Right atrium auricular region (tissue), 2 donors: ENCODE data around the gene FAM124A. TPM values are rescaled to one million over a fixed set of nuclear protein-coding genes. Genes with fewer than 3 reads are reported as not detected.

Experiments
- DNase-seq: peaks from one replicate; pipeline ENCODE4 v3.0.0-alpha.2; 2019; ENCODE audit warnings: low spot score
- H3K27ac ChIP-seq, 2 donors: fragments of 200-600 bp; sonication (generic); 1 replicate in 1 of 2; 2 replicates in 1 of 2; pipeline ENCODE4 v1.5.1; 2016 to 2019
- H3K27me3 ChIP-seq, 2 donors: fragments of 200-600 bp; sonication (generic); one replicate each; pipeline versions ENCODE4 v1.5.1 to v1.6.0; 2017 to 2019
- H3K36me3 ChIP-seq: fragments of 200-600 bp; sonication (generic); one replicate; pipeline ENCODE4 v1.5.1; 2016
- H3K4me1 ChIP-seq, 2 donors: fragments of 200-600 bp; sonication (generic); one replicate each; pipeline versions ENCODE4 v1.5.1 to v1.6.0; 2017 to 2019
- H3K4me3 ChIP-seq, 2 donors: fragments of 200-600 bp; sonication (generic); 1 replicate in 1 of 2; 2 replicates in 1 of 2; pipeline ENCODE4 v1.5.1; 2017 to 2019; ENCODE audit warnings: mild to moderate bottlenecking in 1 of 2, moderate library complexity in 1 of 2
- H3K9me3 ChIP-seq, 2 donors: fragments of 200-600 bp; sonication (generic); one replicate each; pipeline ENCODE4 v1.5.1; 2019
- total RNA-seq, 2 donors: library from RNA; depleted of rRNA; stranded (reverse); fragments of >200 nt; gene quantifications; one replicate each; pipeline ENCODE4 v1.1.0, GENCODE V29; 2016
- TF ChIP-seq, protein P1 (sequence below), 2 donors: fragments of 200-600 bp; sonication (generic); IDR thresholded peaks; one replicate each; pipeline ENCODE4 v1.5.1; 2019; ENCODE audit warnings: antibody characterized with exemption in 2 of 2

Gene FAM124A
- total RNA-seq, 2 donors from 2014 or later, result 8.0 to 8.6 TPM

DNA sequence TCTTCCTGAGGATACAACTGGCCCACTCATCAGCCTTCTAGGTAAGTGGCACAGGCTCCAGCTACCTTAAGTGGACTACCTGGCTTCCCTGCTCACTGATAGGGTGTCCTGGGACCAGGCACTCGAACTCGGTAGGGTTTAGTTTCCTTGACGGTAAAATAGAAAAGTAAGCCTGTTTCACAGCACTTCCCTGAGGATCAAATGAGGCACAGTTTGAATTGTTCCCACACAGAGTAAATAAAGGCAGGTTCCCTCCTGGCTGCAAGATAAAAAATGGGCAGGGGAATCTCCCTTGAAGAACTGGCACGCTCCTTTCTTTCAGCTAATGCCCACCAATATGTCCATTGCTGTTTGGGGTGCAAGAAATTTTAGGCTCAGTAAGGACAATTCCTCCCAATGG, 1.1 kb upstream of the FAM124A start:
- Histone ChIP-seq H3K4me1 (peaks cover 0 to 17% of the 10 kb centered on the region in 2 donors), H3K27ac (no peak overlapping the region), H3K27me3 (no peaks in the 10 kb centered on the region), H3K4me3 (no peak overlapping the region), H3K36me3 (no peaks in the 10 kb centered on the region), H3K9me3 (no peaks in the 10 kb centered on the region)
- DNase-seq, result no peak
- TF ChIP-seq, protein P1, sequence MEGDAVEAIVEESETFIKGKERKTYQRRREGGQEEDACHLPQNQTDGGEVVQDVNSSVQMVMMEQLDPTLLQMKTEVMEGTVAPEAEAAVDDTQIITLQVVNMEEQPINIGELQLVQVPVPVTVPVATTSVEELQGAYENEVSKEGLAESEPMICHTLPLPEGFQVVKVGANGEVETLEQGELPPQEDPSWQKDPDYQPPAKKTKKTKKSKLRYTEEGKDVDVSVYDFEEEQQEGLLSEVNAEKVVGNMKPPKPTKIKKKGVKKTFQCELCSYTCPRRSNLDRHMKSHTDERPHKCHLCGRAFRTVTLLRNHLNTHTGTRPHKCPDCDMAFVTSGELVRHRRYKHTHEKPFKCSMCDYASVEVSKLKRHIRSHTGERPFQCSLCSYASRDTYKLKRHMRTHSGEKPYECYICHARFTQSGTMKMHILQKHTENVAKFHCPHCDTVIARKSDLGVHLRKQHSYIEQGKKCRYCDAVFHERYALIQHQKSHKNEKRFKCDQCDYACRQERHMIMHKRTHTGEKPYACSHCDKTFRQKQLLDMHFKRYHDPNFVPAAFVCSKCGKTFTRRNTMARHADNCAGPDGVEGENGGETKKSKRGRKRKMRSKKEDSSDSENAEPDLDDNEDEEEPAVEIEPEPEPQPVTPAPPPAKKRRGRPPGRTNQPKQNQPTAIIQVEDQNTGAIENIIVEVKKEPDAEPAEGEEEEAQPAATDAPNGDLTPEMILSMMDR (IDR thresholded peaks at IDR 0.05), result no peak

DNA sequence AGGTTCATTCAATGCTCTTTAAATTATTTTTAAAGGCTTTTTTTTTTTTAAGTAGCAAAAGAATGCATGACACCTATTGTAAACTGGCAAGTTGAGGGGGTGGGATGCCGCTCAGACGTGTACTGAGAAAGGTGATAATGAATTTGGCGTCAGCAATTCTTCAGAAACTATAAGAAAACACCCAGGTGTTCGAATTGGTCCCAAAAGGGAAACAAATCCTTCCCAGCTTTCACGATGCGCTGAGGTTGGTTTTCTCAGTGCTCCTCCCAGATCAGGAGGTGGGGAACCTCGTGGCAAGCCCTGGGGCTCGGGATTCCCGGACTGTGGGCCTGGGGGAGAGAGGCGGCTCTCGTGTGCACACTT, 543 bp upstream of the FAM124A start:
- H3K27me3 ChIP-seq, result no peaks in the 10 kb centered on the region
- TF ChIP-seq, protein P1 (IDR thresholded peaks at IDR 0.05), result no peak
- H3K36me3 ChIP-seq, result no peaks in the 10 kb centered on the region
- H3K4me1 ChIP-seq, result peaks cover 0 to 17% of the 10 kb centered on the region in 2 donors
- no peak overlapping the region for H3K27ac ChIP-seq
- H3K9me3 ChIP-seq, result no peaks in the 10 kb centered on the region
- DNase-seq, result no peak
- H3K4me3 ChIP-seq, result peak overlapping the region; percentile 92 to 93

DNA sequence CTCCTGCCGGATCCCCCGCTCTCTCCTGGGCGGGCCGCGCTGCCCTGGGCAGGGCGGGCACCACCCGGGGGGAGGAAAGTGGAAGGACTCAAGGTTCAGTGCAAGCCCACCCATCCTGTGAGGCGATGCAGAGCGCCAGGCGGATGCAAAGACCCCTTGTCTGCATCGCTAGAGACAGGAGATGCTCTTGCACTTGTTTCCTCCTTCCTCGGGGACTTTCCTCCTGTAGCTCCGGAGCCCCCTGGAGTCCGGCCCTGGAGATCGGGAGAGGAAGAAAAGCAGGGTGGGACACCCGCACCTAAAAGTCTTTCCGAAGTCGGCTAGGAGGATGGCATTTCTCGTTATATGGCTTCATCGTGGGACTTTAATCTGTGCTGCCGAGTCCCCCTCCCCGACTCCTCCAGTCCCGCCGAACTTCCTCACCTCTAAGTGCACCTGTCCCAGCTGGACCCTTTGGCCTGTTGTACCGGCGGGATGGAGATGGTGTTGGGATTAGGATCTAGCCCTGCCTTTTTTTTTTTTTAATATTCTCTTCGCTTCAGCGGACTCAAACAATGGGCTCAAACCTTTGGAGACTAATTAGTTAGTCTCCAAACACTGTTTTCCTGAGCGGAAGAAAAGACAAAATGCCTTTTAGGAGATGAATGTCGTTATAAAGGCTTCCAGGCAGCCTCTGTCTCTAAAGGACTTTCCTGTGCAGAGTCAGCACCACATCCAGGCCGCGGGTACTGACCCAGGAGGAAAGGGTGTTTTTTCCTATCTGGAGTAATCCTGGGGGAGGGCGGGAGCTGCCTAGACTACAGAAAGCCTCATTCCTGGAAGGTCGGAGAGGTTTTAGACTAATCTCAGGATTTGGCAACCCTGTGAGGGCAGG, 725 bp downstream of the FAM124A start:
- no peaks in the 10 kb centered on the region for H3K9me3 ChIP-seq
- no peaks in the 10 kb centered on the region for H3K27me3 ChIP-seq
- TF ChIP-seq, protein P1 (IDR thresholded peaks at IDR 0.05), result no peak
- H3K36me3 ChIP-seq, result no peaks in the 10 kb centered on the region
- H3K4me1 ChIP-seq, result peaks cover 0 to 17% of the 10 kb centered on the region in 2 donors
- no peak for DNase-seq
- H3K27ac ChIP-seq, result peak overlapping the region; percentile 79 to 80
- peak overlapping the region; percentile 92 to 93 for H3K4me3 ChIP-seq

DNA sequence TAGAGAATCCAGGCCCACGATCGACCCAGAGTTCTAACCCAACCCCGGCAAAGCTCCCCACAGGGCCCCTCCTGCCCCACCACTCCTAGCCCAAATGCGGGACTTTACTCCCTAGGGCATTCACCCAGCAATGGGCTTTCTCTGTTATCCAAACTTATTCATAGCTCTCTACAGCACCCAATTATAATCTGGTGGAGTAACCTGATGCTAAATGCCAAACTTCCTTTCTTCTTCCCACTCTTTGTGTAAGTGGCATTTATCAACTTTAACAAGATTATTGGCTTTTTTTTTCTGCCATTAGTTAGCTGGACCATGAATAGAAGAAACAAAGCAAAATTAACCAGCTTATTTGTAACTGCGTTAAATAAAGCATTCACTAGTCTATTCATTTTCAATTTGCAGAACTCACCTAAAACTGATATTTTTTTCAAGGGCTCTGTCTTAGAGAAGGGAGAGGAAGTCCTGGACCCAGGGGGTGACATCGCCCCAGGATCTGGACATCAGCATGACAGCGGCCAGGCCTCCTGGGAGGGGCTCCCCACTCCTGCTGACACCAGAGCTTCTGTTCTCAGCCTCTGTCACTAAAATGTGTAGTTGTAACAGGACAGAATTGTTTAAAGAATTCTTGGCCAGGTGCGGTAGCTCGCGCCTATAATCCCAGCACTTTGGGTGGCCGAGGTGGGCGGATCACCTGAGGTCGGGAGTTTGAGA, 1.5 kb downstream of the FAM124A start:
- H3K4me3 ChIP-seq, result peak overlapping the region; percentile 92 to 93
- H3K36me3 ChIP-seq, result no peaks in the 10 kb centered on the region
- H3K9me3 ChIP-seq, result no peaks in the 10 kb centered on the region
- peak overlapping the region; percentile 79 to 80 for H3K27ac ChIP-seq
- peaks cover 0 to 17% of the 10 kb centered on the region in 2 donors for H3K4me1 ChIP-seq
- no peak for DNase-seq
- H3K27me3 ChIP-seq, result no peaks in the 10 kb centered on the region
- TF ChIP-seq, protein P1 (IDR thresholded peaks at IDR 0.05), result no peak

DNA sequence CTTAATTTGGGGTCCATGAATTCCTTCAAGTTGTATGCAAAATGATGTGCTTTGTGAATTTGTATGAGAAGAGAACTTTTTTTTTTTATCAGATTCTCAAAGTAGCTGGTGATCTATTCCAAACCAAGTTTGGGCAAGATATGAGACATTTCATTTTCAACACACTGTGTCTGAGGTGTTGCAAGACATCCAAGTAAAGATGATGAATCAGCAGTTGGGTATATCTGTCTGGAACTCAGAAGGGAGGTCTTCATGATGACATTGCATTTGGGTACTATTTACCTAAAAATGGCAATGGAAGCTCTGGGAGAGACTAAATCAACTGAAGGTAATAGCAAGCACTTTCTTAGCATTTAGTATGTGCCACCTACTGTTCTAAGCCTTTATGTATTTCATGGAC, 2.8 kb downstream of the FAM124A start:
- Histone ChIP-seq H3K9me3 (no peaks in the 10 kb centered on the region), H3K27me3 (no peaks in the 10 kb centered on the region), H3K4me1 (peaks cover 0 to 22% of the 10 kb centered on the region in 2 donors), H3K27ac (no peak overlapping the region), H3K4me3 (no peak overlapping the region), H3K36me3 (no peaks in the 10 kb centered on the region)
- TF ChIP-seq, protein P1 (IDR thresholded peaks at IDR 0.05), result no peak
- no peak for DNase-seq
